IPS-NIHi7 (cell line): ENCODE measurements around the gene PPP2R3C.
"Not testable (repeated sequence)": the region's sequence is repeated elsewhere in the genome, so short reads cannot be mapped to it uniquely, and the experiment has no call there.

Experiments used
- DNase-seq: peaks from one replicate; pipeline ENCODE4 v3.0.0; 2012; ENCODE audit warnings: mixed read lengths; ENCODE audit errors: extremely low spot score

The PPP2R3C gene

DNA sequence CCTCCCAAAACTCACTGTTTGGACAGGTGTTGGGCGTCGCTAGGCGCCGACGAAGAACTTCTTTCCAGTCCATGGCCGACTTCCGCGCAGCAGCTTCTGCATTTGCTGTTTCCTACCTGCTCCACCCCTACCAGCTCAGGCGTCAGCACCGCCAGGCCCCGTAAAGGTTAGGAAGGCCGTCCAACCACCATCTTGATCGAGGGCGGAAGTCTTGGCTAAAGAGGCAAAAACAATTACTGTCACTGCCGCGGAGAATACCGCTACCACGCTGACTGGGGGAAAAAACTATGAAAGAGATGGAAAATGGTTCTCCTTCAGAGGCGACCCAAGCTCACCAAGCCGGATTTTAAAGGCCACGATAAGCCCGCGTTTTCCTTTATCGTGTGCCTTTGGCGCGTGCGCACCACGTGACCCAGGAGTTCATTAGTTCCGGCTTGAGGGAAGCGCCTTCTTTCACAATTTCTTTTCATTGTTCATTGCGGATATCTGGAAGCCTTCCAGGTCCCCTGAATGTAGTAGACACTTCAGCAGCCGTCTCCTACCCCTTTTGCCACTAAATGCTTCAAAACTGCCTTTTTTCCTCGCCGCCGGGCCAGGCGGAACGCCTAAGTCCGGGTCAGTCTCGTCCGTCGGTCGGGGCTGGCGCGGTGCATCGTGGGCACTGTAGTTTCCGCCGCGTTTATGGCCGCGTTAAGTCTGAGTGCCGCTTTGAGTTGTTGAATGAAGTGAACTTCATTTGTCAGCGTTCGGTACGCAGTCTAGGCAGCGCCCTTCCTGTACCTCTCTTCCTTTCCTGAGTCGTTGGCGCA is at the start of gene PPP2R3C, which contains the start of gene PRORP:
TSS of gene PPP2R3C (minus strand) at position 104 of the 809 bp plus-strand sequence. CDS start at position 73, 31 bp downstream.
TSS of gene PRORP (plus strand) at position 666 of the 809 bp plus-strand sequence. CDS start 694 bp downstream, outside the sequence.
- DNase-seq: peak; percentile 94

GRCh38 chr14:35167496-35167895 is 45.7 kb upstream of the PPP2R3C start:
- DNase-seq: no peak

DNA sequence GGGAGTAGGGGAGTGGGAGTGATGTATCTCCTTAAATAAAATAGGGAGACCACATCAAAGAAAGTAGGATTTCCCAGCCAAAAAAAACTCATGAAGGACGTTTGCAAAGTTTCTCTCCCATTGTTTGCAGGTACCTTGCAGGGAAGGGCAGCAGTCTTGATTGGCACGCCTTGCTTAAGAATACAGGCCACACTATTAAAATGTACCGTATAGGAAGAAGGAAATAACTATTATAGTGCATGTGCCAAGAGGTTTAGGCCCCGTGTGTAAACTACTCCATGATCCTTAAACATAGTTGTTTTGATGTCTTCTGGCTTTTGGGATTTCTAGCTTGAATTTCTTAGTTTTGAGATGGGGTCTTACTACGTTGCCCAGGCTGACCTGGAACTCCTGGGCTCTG is 43.1 kb upstream of the PPP2R3C start:
- DNase-seq: no peak

GRCh38 chr14:35163384-35163783 is 41.6 kb upstream of the PPP2R3C start:
- DNase-seq: no peak

DNA sequence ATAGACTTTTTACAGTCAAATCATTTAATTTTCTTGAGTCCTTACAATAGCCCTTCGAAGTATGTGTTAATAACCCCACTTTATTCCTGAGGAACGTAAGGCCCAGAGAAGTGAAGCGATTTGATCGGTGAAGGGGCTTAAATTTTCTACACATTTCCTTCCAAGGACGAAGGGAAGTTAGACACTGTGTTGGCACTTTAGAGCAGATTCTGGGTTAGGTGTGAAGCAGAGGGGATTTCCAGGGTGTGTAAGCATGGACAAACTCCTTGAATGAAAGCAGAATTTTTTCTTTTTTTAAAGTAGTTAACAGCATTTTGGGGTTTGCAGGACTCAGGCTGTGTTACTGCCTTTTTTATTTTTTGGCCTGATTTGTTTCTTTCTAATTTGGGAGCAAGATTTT is 39.4 kb upstream of the PPP2R3C start:
- no peak for DNase-seq

DNA sequence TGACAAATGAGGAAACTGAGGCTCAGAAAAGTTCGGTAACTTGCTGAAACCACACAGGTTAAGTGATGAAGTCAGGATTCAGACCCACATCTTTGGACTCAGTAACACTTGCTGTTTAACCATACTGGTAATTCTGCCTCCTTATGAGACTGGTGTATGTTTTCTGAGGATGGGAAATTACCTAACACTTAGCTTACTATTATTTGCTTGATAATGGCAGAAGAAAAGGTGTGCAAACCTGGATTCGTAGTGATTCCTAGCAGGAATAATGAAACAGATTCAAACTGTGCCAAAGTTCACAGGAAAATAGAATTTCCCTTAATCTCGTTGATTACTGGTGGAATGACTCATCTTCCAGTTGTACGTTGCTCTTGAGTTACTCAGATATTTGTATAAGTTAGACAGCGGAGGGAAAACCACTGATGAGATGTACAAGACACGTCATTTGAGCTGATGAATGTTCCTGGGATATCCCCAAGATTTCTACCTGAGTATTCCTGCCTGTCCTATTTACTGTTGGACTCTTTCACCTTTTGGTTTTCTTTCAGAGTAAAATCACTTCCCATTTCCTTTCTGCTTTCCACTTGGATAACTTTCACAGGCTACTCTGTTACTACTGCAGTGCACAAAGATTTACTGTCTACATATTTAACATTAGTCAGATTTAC is 38.1 kb upstream of the PPP2R3C start:
- DNase-seq: no peak

- DNase-seq: peak; percentile 12
Observed at GRCh38 chr14:35158951-35159653, 37.3 kb upstream of the PPP2R3C start.

- DNase-seq: no peak
Observed at GRCh38 chr14:35158491-35158890, 36.7 kb upstream of the PPP2R3C start.

DNA sequence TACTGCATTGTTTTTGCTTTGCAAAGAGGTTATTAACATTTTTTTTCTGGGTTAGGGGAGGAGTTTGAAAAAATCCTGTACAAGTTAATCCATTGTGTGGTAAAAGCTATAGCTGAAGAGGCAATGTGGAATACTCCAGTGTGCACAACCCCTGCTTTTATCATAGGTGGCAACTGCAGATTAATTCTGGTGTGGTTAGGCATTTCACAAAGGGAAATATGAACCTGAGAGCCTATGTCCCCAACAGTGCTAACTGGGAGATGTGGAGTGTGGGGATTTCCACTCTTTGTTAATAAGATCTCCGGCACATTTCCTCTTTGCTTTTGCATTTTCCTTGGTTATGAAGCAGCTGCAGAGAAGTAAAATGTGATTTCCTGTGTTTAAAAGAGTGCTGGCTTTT is 34.2 kb upstream of the PPP2R3C start:
- DNase-seq: no peak

- no peak for DNase-seq
Observed at GRCh38 chr14:35154016-35154415, 32.2 kb upstream of the PPP2R3C start.

DNA sequence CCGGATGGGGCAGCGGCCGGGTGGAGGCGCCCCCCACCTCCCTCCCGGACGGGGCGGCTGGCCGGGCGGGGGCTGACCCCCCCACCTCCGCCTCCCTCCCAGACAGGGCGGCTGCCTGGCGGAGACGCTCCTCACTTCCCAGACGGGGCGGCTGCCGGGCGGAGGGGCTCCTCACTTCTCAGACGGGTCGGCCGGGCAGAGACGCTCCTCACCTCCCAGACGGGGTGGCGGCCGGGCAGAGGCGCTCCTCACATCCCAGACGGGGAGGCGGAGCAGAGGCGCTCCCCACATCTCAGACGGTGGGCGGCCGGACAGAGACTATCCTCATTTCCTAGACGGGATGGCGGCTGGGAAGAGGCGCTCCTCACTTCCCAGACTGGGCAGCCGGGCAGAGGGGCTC is 30.7 kb upstream of the PPP2R3C start:
- DNase-seq: not testable (repeated sequence)

DNA sequence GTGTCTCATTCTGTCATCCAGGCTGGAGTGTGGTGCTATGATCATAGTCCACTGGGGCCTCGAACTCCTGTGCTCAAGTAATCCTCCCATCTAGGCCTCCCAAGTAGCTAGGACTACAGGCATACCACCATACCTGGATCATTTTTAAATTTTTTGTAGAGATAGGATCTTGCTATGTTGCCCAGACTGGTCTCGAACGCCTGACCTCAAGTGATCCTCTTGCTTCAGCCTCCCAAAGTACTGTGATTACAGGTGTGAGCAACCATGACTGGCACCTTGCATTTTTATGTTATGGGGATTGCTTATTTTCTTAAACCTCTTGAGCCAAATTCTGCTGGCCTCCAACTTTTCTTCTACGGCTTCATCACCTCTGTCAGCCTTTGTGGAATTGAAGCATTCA is 27.4 kb upstream of the PPP2R3C start:
- no peak for DNase-seq

- DNase-seq: no peak
Observed at GRCh38 chr14:35147711-35148110, 25.9 kb upstream of the PPP2R3C start.

DNA sequence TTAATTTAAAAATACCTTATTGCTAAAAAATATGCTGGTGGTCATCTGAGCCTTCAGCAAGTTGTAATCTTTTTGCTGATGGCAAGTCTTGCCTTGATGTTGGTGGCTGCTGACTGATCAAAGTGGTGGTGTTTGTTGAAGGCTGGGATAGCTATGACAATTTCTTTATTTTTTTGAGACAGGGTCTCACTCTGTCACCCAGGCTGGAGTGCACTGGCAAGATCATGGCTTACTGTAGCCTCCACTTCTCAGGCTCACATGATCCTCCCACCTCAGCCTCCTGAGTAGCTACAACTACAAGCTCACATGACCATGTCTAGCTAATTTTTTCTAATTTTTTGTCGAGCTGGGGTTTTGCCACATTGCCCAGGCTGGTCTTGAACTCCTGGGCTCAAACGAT is 25.4 kb upstream of the PPP2R3C start:
- no peak for DNase-seq

DNA sequence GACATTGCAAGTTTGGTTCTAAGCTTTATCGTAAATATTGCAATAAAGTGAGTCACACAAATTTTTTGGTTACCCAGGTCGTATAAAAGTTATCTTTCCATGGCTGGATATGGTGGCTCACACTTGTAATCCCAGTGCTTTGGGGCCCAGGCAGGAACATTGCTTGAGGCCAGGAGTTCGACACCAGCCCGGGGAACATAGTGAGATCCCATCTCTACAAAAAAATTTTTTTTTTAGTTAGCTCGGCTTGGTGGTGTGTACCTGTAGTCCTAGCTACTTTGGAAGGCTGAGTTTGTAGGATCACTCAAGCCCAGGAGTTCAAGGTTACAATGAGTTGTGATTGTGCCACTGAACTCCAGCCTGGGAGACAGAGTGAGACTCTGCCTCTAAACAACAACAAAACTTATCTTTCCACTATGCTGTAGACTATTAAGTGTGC is 24.9 kb upstream of the PPP2R3C start:
- no peak for DNase-seq

DNA sequence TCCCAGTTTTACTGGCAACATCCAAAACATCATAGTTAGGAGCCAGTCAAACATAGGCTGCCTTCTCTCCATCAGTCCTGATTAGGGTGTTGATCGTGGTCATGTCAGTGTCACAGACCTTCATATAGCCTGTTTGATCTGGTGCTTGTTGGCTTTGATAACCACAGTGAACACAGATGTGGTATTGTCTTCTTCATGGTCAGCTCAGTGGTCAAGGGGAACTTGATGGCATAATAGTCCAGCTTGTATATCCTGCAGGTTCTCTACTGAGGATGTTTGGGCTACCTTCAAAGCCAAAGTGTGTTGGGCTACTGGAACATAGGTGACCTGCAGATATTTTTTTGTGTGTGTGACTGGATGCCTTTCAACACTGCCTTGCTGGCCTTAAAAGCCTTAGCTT is 22.2 kb upstream of the PPP2R3C start:
- no peak for DNase-seq

DNA sequence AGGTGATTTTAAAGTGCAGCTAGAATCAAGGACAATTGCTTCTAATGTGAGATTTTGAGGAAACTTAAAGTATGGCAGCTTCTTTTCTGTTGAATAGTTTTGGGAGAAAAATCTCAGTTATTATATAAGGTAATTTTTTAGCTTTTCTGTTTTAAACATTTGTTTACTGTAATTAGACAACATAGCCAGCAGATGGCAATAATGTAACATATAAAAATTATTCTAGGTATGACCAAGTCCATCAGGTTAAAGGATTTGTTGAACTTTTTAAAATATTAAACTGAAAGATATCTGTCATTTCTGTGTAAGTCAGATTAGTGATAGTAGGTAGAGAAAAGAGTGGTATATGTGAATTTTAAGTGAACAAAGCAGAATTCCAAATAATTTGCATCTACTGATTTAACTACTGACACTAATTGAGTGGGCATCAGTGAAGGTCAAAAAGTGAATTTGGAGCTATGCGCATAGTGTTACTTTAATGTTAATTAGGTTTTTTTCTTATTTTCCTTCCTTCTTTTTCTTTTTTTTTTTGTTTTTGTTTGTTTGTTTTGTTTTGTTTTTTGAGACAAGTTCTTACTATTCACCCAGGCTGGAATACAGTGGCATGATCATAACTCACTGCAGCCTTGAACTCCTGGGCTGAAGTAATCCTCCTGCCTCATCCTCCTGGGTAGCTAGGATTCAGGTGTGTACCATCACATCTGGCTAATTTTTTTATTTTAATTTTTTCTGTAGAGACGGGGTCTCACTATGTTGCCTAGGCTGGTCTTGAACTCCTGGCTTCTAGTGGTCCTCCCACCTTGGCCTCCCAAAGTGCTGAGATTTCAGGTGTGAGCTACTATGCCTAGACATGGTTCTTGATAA is 19.2 kb upstream of the PPP2R3C start:
- DNase-seq: no peak

DNA sequence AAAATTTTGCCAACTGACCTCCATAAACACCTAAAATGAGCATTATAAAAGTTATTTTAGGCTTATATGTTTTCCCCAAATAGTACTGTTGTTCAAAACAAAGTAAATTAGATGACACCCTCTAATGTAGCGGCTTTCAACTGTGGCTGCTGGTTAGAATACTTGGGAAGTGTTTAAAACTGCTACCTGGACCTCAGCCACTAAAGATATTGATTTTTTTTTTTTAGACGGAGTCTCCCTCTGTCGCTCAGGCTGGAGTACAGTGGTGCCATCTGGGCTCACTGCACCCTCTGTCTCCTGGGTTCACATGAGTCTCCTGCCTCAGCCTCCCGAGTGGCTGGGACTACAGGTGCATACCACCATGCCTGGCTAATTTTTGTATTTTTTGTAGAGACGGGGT is 16.8 kb upstream of the PPP2R3C start:
- no peak for DNase-seq

GRCh38 chr14:35134329-35135123 is 12.7 kb upstream of the PPP2R3C start:
- DNase-seq: no peak

- no peak for DNase-seq
Observed at GRCh38 chr14:35133542-35134328, 11.9 kb upstream of the PPP2R3C start.
